GM18498 (cell line): ENCODE results near the gene TJP3.
A peak's percentile ranks its signal among the peaks of the same experiment; 100 is the strongest.

Experiments
- ATAC-seq: cut with Tn5 transposase; IDR thresholded peaks from one replicate; pipeline ENCODE4 v1.9.1; 2021; ENCODE audit warnings: mild to moderate bottlenecking, moderate library complexity; ENCODE audit not compliant: unreplicated experiment

The TJP3 gene

GRCh38 chr19:3691372-3691716, 16.8 kb upstream of the TJP3 start:
- no peak for ATAC-seq

GRCh38 chr19:3691726-3692125, 16.5 kb upstream of the TJP3 start:
- no peak for ATAC-seq

- no peak for ATAC-seq
Measured at GRCh38 chr19:3692141-3693024, 15.8 kb upstream of the TJP3 start.

- no peak for ATAC-seq
Measured at GRCh38 chr19:3693025-3693925, 14.9 kb upstream of the TJP3 start.

GRCh38 chr19:3694361-3695123, 13.6 kb upstream of the TJP3 start:
- ATAC-seq: no peak

DNA sequence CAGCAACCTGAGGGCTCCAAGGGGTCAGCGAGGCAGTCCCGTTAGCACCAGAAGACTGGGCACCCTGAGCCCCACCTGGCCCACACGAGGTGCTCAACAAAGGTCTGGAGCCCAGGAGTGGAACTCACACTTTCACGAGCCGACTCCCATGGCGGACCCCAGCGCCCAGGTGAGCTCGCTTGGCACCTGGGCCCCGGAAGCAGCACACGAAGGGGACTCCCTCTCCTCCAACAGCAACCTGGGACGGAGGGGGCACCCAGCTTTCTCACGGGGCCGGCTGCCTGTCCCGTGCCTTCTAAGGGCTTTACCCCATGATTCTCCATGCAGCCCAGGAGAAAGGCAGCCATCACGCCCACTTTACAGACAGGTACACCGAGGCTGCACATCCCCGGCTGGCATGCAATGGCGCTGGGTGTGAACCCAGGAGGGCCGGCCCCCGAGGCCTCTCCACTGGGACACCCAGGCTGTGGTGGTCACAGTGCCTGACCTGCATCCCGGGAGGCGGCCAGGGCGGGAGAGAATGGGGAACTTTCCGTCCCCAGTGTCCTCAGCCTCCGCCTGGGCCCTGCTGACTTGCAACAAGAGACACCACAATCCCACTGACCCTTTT, 13.0 kb upstream of the TJP3 start:
- ATAC-seq: no peak

DNA sequence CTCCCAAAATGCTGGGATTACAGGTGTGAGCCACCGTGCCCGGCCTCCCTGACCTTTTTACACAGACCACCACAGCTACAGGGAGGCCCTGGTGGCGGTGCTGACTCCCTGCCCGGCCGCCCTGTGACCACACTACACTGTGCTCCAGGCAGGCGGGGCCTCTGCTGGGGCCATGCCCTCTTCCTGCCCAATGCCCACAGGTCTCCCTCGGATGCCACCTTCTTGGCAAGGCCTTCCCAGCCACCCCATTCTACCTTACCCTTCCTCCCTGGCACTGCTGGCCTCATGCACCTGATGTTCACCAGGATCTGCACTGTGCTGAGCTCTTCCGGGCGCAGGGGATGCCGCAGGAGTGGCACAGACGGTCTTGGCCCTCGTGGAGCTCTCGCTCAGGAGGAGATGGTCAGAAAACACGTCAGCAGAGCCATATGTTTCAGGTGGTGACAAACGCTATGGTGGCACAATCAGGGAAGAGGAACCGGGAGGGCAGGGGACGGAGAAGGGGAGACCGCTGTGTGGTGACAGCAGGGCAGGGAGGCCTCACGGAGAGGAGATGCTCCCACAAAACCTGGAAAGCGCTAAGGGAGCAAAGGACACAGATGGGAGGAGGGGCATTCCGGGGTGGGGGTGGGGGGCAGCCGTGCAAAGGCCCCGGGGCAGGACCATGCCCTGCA, 12.1 kb upstream of the TJP3 start:
- ATAC-seq: no peak

GRCh38 chr19:3696660-3696995, 11.6 kb upstream of the TJP3 start:
- ATAC-seq: no peak

GRCh38 chr19:3697094-3697493, 11.1 kb upstream of the TJP3 start:
- ATAC-seq: no peak

GRCh38 chr19:3697671-3698385, 10.4 kb upstream of the TJP3 start:
- ATAC-seq: no peak

DNA sequence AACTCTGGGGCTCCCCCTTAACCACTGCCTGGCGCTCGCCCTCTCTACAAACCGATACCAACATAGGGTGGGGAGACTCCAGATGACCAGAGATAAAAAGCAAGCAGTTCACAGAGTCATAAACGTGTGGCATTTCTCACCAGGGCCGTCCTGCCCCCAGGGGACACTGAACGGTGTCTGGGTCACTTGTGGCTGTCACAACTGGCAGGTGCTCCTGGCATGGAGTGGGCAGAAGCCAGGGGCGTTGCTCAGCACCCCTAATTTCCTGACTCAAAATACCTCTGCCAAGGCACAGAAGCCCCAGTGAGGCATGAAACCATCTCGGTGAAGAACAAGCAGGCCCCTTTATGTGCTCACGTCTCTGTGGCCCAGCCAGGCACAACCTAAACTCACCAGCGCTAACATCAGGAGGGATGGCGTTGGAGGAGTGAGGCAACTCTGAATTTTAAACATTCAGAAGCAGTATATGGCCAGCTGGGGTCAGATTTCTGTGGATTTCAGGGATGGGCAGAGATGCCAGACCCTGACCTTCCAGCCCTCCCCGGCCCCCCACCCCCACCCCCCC, 9.7 kb upstream of the TJP3 start:
- no peak for ATAC-seq

- no peak for ATAC-seq
Measured at GRCh38 chr19:3698974-3699740, 9.0 kb upstream of the TJP3 start.

DNA sequence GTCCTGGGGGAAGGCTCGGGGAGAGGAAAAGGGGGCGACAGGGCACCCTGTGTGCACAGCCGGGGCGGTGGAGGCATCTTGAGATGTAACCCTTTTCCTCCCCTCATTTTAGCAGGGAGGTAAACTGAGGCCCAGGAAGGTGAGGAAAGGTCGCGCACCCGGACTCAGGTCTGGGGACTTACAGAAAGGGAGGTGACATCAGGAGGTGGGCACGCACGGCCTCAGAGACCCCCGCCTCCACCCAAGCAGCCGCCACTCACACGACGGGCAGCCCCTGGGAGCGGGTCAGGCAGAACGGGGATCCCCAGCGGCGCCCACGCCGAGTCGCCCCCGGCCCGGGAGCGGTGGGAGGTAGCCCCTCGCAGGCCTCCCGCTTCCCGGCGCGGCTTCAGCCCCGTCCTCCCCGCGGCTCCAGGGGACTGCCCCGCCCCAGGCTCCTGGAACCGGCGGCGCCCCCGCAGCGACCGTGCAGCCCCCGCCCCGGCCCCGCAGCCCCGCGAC, 8.4 kb upstream of the TJP3 start:
- peak; percentile 23 for ATAC-seq

DNA sequence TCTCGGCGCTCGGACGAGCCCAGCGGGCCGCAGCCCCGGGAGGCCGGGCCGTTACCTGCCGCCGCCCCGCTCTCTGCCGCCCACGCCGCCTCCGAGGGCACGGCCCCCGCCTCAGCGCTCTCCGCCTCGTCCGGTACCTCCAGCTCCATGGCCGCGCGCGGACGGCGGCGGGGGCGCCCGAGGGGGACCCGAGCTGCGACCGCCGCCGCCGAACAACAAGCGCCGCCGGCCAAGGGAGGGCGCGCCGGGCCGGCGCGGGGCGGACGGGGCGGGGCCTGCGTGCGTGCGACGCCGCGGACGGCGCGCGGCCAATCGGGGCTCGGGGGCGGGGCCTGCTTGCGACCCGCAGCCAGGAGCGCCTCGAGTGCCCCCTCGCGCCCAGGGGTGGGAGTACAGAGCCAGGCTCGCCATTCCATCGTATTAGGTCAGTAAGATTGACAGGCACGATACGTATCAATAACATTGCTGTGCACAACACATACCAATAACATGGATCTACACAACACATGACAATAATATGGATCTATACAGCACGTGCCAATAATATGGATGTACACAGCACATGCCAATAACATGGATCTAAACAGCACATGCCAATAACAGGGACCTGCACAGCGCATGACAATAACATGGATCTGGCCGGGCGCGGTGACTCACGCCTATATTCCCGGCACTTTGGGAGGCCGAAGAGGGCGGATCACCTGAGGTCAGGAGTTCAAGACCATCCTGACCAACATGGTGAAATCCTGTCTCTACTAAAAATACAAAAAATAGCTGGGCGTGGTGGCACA, 7.7 kb upstream of the TJP3 start, which contains the start of gene PIP5K1C:
Gene PIP5K1C, minus strand, starts transcription at position 227 of the 791 bp plus-strand sequence. Its CDS starts 78 bp downstream, at position 149.
- peak; percentile 87 for ATAC-seq

DNA sequence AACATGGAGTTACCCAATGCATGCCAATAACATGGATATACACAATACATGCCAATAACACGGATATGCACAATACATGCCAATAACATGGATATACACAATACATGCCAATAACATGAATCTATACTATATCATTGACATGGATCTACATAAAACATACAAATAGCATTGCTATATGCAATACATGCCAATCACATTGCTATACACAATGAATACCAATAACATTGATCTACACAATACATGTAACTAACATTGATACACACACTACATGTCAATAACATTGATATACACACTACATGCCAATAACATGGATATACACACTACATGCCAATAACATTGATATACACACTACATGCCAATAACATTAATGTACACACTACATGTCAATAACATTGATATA, 7.0 kb upstream of the TJP3 start:
- no peak for ATAC-seq

DNA sequence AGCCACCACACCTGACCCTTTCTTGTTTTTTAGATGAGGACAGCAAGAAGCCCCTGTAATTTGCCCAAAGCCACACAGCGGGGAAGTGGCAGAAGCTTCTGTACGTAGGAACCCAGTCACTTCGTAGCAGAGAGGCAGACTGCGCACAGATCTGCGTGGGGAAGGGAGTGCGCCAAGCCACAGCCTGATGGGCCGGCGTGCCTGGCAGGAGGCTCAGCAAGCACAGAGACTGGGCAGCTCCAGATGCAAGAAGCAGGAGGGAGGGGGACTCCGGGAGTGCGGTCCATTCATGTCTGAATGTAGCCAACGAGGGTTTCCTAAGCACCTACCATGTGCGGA, 347 bp upstream of the TJP3 start:
- ATAC-seq: no peak

DNA sequence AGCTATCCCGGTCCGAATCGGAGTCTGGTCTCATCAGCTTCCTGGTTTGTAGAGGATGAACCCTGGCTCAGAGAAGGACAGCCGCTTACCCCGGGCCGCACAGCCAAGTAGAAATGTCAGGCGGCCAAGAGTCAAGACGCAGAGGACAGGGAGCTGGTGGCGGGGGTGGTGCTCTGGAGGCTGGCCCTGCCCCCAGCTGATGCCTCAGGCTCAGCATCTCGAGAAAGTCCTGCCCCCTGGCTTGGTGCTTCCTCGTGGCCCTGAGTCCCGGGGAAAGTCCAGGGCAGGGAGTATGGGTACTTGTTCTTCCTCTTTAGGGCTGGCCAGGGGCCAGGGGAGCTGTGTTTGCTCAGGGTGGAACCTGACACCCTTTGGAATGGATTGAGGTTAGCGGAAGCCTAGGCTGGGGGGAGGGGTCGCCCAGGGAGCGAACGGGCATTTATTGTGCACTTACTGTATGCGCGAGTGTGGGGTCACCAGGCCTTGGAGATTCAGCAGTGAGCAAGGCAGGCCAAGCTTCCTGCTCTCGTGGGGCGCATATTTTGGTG, 2.2 kb downstream of the TJP3 start:
- ATAC-seq: no peak
